ENCODE data around the gene DIO3.

Gene DIO3

DNA sequence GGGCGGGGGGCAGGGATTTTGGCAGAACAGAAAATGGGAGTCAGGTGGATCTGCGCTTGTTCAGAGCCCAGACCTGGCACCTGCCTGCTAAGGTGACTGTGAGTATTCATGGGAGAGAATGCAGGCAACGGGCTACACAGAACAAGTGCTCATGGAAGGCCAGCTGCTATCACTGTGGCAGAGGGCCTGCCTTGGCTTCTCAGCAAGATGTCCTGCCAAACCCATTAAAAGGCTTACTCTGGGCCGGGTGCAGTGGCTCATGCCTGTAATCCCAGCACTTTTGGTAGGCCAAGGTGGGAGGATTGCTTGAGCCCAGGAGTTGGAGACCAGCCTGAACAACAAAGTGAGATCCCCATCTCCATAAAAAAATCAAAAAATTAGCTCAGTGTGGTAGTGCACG, 21.0 kb downstream of the DIO3 start:
- no peak for DNase-seq (ENCODE audit: low read depth in 2 of 2)
- TF ChIP-seq, protein P1, sequence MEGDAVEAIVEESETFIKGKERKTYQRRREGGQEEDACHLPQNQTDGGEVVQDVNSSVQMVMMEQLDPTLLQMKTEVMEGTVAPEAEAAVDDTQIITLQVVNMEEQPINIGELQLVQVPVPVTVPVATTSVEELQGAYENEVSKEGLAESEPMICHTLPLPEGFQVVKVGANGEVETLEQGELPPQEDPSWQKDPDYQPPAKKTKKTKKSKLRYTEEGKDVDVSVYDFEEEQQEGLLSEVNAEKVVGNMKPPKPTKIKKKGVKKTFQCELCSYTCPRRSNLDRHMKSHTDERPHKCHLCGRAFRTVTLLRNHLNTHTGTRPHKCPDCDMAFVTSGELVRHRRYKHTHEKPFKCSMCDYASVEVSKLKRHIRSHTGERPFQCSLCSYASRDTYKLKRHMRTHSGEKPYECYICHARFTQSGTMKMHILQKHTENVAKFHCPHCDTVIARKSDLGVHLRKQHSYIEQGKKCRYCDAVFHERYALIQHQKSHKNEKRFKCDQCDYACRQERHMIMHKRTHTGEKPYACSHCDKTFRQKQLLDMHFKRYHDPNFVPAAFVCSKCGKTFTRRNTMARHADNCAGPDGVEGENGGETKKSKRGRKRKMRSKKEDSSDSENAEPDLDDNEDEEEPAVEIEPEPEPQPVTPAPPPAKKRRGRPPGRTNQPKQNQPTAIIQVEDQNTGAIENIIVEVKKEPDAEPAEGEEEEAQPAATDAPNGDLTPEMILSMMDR (IDR thresholded peaks at IDR 0.05; ENCODE audit: low read depth, low read length), result no peak
- H3K4me3 ChIP-seq (replicated peaks in 1 of 2; ENCODE audit: low read depth in 2 of 2, low read length in 2 of 2), result no peak overlapping the region

DNA sequence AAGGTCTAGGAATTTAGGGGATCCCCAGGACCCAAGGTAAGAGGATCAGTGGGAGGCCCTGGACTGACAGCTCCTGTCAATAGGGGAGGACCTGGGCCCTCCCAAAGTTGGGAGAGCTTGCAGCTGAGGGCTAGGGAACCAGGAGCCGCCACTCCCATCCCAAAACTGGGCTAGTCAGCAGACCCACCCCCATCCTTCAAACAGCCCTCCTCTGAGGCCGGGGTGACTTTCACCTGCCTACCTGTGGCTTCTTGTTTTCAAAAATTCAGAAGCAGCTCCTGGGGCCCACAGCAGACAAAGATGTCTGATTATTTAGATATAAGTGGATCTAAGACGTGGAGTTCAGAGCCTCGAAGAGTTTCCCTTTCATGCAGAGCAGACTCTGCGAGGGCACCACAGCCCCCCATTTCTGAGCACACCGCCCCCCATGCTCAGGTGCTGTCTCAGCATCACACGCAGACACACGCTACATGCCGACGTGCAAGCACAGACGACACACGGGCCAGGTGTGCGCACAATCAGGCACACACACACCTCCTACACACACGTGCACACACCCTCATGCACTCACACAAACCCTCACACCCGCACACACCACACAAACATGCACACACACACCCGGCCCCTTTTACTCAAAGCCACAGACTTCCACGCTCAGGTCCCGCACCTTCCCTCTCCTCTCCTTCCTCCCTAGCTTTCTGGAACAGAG, 21.9 kb downstream of the DIO3 start:
- DNase-seq (ENCODE audit: low read depth in 2 of 2), result no peak
- no peak overlapping the region for H3K4me3 ChIP-seq (replicated peaks in 1 of 2; ENCODE audit: low read depth in 2 of 2, low read length in 2 of 2)
- TF ChIP-seq, protein P1 (IDR thresholded peaks at IDR 0.05; ENCODE audit: low read depth, low read length), result no peak

DNA sequence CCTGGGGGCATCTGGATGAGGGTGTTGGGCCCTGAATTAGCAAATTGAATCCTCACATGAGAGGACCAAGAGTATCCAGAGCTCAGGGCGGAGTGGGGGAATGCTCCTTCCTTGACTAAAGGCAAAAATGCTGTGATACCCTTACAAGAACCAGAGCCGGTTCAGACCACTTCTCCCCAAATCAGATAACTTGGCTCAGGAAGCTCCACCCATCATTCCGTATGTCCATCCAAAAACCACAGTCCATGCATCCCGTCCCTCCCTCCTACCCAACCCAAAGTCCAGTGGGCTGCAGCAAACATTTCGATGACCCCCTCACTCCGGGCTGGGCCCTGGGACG, 22.4 kb downstream of the DIO3 start:
- TF ChIP-seq, protein P1 (IDR thresholded peaks at IDR 0.05; ENCODE audit: low read depth, low read length), result no peak
- no peak overlapping the region for H3K4me3 ChIP-seq (replicated peaks in 1 of 2; ENCODE audit: low read depth in 2 of 2, low read length in 2 of 2)
- DNase-seq (ENCODE audit: low read depth in 2 of 2), result no peak

DNA sequence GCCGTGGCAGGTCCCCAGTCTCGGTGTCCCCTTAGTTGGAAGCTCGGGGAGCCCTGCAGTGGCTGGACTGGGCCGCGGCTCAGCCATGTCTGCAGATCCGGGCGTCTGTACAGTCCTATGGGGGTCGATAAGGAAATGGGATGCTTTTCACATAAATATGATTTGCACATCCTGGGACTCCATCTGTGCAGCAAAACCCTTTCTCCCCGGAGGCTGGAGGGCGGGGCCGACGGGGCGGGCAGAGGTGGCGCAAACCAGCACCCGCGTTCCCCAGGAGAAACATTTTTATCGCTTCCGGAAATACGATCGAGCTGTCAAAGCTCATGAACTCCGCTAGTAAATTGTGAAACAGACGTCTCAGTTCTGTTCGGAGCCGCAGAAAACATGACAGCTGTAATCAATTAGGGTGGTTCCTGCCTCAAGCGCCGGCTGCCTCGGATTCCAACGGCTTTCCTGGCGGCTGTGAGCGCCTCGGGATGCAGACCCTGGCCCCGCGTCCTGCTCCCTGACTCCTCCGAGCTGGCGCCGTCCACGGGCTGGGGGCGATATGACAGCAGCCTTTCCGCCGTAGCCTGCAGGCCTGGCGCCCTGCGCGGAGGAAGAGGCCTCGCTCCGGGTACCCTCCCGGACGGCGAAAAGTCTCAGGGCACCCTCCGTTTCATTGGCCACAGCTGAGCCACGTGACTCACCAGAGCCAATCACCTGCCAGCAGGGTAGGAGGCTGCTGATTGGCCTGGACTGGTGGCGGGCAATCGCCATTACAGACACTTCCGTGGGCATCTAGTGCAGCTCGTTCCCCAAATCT, 23.0 kb downstream of the DIO3 start:
- H3K4me3 ChIP-seq (replicated peaks in 1 of 2; ENCODE audit: low read depth in 2 of 2, low read length in 2 of 2), result peak overlapping the region in 1 of 2 donors; percentile 11
- peak in 1 of 2 donors; percentile 64 for DNase-seq (ENCODE audit: low read depth in 2 of 2)
- TF ChIP-seq, protein P1 (IDR thresholded peaks at IDR 0.05; ENCODE audit: low read depth, low read length), result no peak

DNA sequence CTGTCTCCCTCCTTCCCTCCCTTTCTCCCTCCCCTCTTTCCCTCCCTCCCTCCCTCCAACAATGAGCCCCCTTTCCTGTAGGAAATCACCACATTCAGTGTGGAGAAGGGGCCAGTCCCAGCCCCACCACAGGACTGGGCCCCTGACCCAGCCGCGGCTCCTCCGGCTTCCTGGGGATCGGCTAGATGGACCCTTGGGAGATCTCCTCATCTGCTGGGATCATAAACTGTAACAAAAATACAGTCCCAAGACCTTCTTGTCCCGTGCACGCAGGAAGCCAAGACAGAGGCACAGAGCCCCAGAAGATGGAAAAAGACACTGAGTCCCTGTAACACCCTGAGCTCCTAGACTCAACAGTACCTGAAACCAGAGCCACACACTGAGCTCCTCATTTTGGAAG, 23.9 kb downstream of the DIO3 start:
- DNase-seq (ENCODE audit: low read depth in 2 of 2), result no peak
- H3K4me3 ChIP-seq (replicated peaks in 1 of 2; ENCODE audit: low read depth in 2 of 2, low read length in 2 of 2), result no peak overlapping the region
- TF ChIP-seq, protein P1 (IDR thresholded peaks at IDR 0.05; ENCODE audit: low read depth, low read length), result no peak

DNA sequence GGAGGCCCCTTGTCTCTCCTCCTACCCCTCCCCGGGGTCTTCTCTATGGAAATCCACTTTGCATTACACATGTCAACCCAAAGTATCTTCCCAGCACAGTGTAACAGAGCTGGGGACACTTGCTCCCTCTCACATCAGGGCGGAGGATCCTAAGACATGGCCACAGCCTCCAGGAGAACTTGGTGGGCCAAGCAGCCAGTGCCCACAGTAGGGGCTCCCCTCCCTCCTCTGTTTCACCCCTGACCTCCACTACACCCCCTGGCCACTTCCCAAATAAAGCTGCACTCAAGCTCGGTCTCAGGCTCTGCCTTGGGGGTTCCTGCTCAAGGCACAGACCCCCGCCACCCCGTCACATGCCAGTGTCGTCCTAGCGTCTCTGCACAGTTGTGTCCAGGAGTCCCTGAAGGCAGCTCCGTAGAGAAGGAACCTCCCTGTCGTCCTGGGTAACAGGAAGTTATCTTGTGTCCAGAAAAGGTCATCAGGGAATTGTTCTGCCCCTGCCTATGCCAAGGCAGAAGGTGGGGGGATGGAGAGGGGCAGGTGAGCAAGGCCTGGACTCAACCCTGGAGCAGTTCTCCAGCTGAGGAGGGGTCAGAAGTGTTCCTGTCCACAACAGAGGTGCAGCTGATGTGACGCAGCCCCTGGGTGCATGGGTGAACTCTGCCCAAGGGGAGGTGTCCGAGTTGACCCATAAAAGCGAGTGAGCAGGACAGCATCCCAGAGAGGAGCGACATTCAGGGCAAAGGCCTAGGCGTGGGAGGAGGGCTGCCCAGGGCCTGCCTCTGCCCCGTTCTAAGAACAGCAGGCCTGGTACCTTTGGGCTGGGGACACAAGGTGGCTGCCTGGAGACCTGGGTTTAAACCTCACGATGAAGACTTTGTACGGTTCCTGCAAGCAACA, 25.5 kb downstream of the DIO3 start:
- no peak overlapping the region for H3K4me3 ChIP-seq (replicated peaks in 1 of 2; ENCODE audit: low read depth in 2 of 2, low read length in 2 of 2)
- TF ChIP-seq, protein P1 (IDR thresholded peaks at IDR 0.05; ENCODE audit: low read depth, low read length), result no peak
- DNase-seq (ENCODE audit: low read depth in 2 of 2), result no peak

Measured in cardiac fibroblast (primary cell).